Endodermal cell (in vitro differentiated cells): ENCODE data around the gene GALNT17. TPM values are rescaled to one million over a fixed set of nuclear protein-coding genes. Genes with fewer than 3 reads are reported as not detected.
"Not testable (repeated sequence)": the region's sequence is repeated elsewhere in the genome, so short reads cannot be mapped to it uniquely, and the experiment has no call there.

ENCODE experiments used
- DNase-seq: peaks from one replicate; pipeline ENCODE4 v3.0.0-alpha.2; 2017
- H3K27ac ChIP-seq: 2 replicates; pipeline ENCODE4 v1.5.1; 2013; ENCODE audit warnings: mild to moderate bottlenecking, low read depth, low read length, moderate library complexity
- H3K27me3 ChIP-seq: 2 replicates; pipeline ENCODE4 v1.6.1; 2013; ENCODE audit warnings: mild to moderate bottlenecking, low read length, moderate library complexity; ENCODE audit not compliant: insufficient read depth, control insufficient read depth, poor library complexity, severe bottlenecking
- H3K36me3 ChIP-seq: 2 replicates; pipeline ENCODE4 v1.7.0; 2013; ENCODE audit warnings: mild to moderate bottlenecking, low read length, moderate library complexity; ENCODE audit not compliant: control insufficient read depth, insufficient read depth
- H3K4me1 ChIP-seq: one replicate; pipeline ENCODE4 v1.7.0; 2013; ENCODE audit warnings: low read length; ENCODE audit not compliant: control insufficient read depth, insufficient read depth
- H3K4me3 ChIP-seq: 2 replicates; pipeline ENCODE4 v1.5.1; 2013; ENCODE audit warnings: mild to moderate bottlenecking, low read length, moderate library complexity
- H3K9ac ChIP-seq: 2 replicates; pipeline ENCODE4 v1.6.1; 2013; ENCODE audit warnings: mild to moderate bottlenecking, low read length, moderate library complexity; ENCODE audit not compliant: poor library complexity, severe bottlenecking; ENCODE audit errors: extremely low read depth
- H3K9me3 ChIP-seq: 2 replicates; pipeline ENCODE4 v1.6.1; 2013; ENCODE audit warnings: mild to moderate bottlenecking, low read length, moderate library complexity; ENCODE audit not compliant: control insufficient read depth
- H3K27ac Mint-ChIP-seq: 2 replicates; pipeline ENCODE4 v1.8.0; 2020; ENCODE audit warnings: mixed read lengths
- H3K27me3 Mint-ChIP-seq: 2 replicates; pipeline ENCODE4 v1.8.0; 2021; ENCODE audit warnings: mild to moderate bottlenecking, mixed read lengths; ENCODE audit not compliant: insufficient read depth
- H3K36me3 Mint-ChIP-seq: 2 replicates; pipeline ENCODE4 v1.8.0; 2020; ENCODE audit warnings: low read depth, mixed read lengths
- H3K4me1 Mint-ChIP-seq: 2 replicates; pipeline ENCODE4 v1.8.0; 2020; ENCODE audit warnings: mixed read lengths
- H3K4me3 Mint-ChIP-seq: 2 replicates; pipeline ENCODE4 v1.8.0; 2020; ENCODE audit warnings: mild to moderate bottlenecking, moderate library complexity, mixed read lengths
- H3K9me3 Mint-ChIP-seq: 2 replicates; pipeline ENCODE4 v1.8.0; 2020; ENCODE audit warnings: mild to moderate bottlenecking, mixed read lengths
- WGBS, 2 experiments: methylation state at CpG; one replicate each; pipeline versions ENCODE4 v1.1.5 to v1.1.7; 2013; ENCODE audit warnings: missing lambda C conversion rate in 2 of 2, mixed read lengths in 1 of 2; ENCODE audit not compliant: insufficient coverage in 1 of 2, insufficient read length in 1 of 2; 5-methylcytosine and 5-hydroxymethylcytosine counted together
- total RNA-seq, 2 donors: library from RNA; stranded (reverse); fragmentation: NEBNext Ultra II Directional in 1 of 2; extraction: Animal tissue kit (Norgen Biotek cat#: 25700) in 1 of 2; gene quantifications; 2 replicates in 1 of 2; 3 replicates in 1 of 2; pipeline ENCODE4 v1.2.1, GENCODE V29; 2021
- TF ChIP-seq, protein P1 (sequence below): fragments of 200-600 bp; sonication (generic); conservative IDR thresholded peaks from 2 replicates; pipeline ENCODE4 v1.5.0; 2021; ENCODE audit warnings: antibody characterized with exemption, mild to moderate bottlenecking

Gene GALNT17
- total RNA-seq, 2 donors from 2014 or later = 60.4 to 61.3 TPM

DNA sequence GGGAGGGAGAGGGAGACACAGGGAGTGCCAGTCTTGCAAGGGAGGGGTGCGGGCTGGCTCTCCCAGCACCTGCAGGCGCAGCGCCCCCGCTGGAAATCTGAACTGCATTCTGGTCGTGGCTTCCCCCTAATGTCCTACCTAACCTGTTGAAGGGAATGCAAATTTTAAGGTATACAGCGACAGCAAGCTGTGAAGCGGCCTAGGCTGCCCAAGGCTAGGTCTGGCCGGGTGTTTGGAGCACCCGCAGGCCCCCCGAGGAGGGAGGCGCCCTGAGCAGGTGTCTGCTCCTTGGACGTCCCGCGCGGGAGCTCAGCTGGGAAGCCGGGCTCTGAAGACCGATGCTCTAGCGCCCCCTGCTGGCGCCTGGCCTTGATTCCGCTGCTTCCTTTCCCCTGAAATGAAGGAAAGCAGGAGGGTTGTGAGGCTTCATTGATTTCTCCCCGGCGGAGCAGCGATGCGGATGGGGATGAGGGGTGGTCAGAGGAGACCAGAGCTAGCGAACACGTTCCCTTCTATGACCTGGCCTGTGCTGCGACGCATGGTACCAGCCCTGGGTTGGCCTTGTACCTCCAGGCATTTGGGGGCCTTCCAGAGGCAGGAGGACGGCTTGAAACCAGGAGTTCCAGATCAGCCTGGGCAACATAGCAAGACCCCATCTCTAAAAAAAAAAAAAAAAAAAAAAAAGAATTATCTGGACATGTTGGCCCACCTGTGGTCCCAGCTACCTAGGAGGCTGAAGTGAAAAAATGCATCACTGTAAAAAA lies 601.3 kb downstream of the GALNT17 start:
- TF ChIP-seq, protein P1, sequence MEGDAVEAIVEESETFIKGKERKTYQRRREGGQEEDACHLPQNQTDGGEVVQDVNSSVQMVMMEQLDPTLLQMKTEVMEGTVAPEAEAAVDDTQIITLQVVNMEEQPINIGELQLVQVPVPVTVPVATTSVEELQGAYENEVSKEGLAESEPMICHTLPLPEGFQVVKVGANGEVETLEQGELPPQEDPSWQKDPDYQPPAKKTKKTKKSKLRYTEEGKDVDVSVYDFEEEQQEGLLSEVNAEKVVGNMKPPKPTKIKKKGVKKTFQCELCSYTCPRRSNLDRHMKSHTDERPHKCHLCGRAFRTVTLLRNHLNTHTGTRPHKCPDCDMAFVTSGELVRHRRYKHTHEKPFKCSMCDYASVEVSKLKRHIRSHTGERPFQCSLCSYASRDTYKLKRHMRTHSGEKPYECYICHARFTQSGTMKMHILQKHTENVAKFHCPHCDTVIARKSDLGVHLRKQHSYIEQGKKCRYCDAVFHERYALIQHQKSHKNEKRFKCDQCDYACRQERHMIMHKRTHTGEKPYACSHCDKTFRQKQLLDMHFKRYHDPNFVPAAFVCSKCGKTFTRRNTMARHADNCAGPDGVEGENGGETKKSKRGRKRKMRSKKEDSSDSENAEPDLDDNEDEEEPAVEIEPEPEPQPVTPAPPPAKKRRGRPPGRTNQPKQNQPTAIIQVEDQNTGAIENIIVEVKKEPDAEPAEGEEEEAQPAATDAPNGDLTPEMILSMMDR = peak; percentile 97
- Histone ChIP-seq H3K27me3 (no peaks in the 10 kb centered on the region), H3K9ac (no peak overlapping the region), H3K4me3 (peak overlapping the region; percentile 66), H3K9me3 (peaks cover 10% of the 10 kb centered on the region), H3K36me3 (no peaks in the 10 kb centered on the region), H3K27ac (no peak overlapping the region), H3K4me1 (no peaks in the 10 kb centered on the region)
- Mint-ChIP-seq H3K27me3 (peaks cover 2% of the 10 kb centered on the region), H3K36me3 (no peaks in the 10 kb centered on the region), H3K4me3 (peak overlapping the region; percentile 48), H3K9me3 (peaks cover 18% of the 10 kb centered on the region), H3K4me1 (peaks cover 9% of the 10 kb centered on the region), H3K27ac (no peak overlapping the region)
- WGBS, 2 experiments = 9 to 13% methylated on average over 18 to 29 of the region's 29 CpGs
- DNase-seq = peak; percentile 98

DNA sequence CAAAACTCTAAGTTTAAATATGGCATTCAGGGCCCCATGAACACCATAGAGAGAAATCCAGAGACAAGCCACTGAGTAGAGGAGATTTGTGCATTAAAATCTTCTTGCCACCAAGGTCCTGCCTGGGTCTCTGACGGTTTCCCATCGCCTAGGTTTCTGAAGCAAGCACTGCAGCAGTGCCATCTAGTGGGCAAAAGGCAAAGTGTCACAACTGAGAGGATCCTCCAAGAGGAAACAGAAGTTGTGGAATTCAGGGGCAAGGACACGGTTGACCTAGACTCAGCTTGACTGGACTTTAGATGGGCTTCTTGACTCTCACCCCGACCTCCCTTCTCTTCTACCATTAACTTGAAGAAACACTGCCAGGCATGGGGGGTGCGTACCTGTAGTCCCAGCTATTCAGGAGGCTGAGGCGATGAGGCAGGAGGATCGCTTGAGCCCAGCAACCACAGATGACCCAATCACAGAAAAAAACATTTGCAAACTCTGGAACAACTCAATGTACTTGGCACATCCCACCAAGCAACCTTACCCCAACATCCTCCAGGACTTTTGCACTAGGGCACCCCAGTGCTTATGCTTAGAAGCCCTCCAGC lies 604.1 kb downstream of the GALNT17 start:
- WGBS, 2 experiments = 6 to 43% methylated on average over 4 to 7 of the region's 7 CpGs
- Mint-ChIP-seq H3K27me3 (peaks cover 2% of the 10 kb centered on the region), H3K4me1 (peaks cover 9% of the 10 kb centered on the region), H3K4me3 (no peak overlapping the region), H3K27ac (no peak overlapping the region), H3K9me3 (peaks cover 17% of the 10 kb centered on the region), H3K36me3 (peaks cover 3% of the 10 kb centered on the region)
- Histone ChIP-seq H3K4me3 (no peak overlapping the region), H3K4me1 (no peaks in the 10 kb centered on the region), H3K9ac (no peak overlapping the region), H3K36me3 (no peaks in the 10 kb centered on the region), H3K27ac (no peak overlapping the region), H3K27me3 (no peaks in the 10 kb centered on the region), H3K9me3 (peaks cover 9% of the 10 kb centered on the region)
- TF ChIP-seq, protein P1 = peak; percentile 94
- DNase-seq = peak; percentile 94

DNA sequence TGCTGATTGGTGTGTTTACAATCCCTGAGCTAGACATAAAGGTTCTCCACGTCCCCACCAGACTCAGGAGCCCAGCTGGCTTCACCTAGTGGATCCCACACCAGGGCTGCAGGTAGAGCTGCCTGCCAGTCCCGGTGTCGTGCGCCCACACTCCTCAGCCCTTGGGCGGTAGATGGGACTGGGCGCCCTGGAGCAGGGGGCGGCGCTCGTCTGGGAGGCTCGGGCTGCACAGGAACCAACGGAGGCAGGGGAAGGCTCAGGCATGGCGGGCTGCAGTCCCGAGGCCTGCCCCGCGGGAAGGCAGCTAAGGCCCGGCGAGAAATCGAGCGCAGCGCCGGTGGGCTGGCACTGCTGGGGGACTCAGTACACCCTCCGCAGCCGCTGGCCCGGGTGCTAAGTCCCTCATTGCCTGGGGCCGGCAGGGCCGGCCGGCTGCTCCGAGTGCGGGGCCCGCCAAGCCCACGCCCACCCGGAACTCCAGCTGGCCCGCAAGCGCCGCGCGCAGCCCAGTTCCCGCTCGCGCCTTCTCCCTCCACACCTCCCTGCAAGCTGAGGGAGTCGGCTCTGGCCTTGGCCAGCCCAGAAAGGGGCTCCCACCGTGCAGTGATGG lies 606.1 kb downstream of the GALNT17 start:
- not testable (repeated sequence) for H3K27ac Mint-ChIP-seq, H3K27me3 Mint-ChIP-seq, H3K27ac ChIP-seq, H3K9me3 ChIP-seq, H3K9ac ChIP-seq, H3K9me3 Mint-ChIP-seq, DNase-seq, H3K4me1 Mint-ChIP-seq, H3K36me3 ChIP-seq, H3K36me3 Mint-ChIP-seq, H3K4me3 ChIP-seq, H3K4me3 Mint-ChIP-seq, H3K4me1 ChIP-seq, H3K27me3 ChIP-seq
- WGBS, 2 experiments = 91% methylated on average over 37 of the region's 42 CpGs; no CpG with 5 or more reads in 1 of the 2 experiments
